Stimulated activated CD4-positive, alpha-beta T cell treated with anti-CD3 and anti-CD28 coated beads, Interleukin-4, amount 100 ng/mL, for 48 hours (primary cell): ENCODE measurements around the gene IDH3A.
"Not testable (repeated sequence)": the region's sequence is repeated elsewhere in the genome, so short reads cannot be mapped to it uniquely, and the experiment has no call there.

ENCODE experiments used
- DNase-seq, 2 donors: peaks; one replicate each; pipeline ENCODE4 v3.0.0-alpha.2; 2020; ENCODE audit warnings: low read depth in 2 of 2

IDH3A gene

GRCh38 chr15:78129077-78129750, 19.9 kb upstream of the IDH3A start:
- DNase-seq = no peak

- DNase-seq = no peak
Measured at GRCh38 chr15:78129751-78130287, 19.3 kb upstream of the IDH3A start.

GRCh38 chr15:78130466-78131294, 18.5 kb upstream of the IDH3A start:
- no peak for DNase-seq

GRCh38 chr15:78131295-78132061, 17.7 kb upstream of the IDH3A start, which contains the start of gene CIB2:
Gene CIB2, minus strand, starts transcription at chr15:78131445. Its CDS starts 230 bp downstream, at chr15:78131215.
- peak; percentile 65 to 68 for DNase-seq

- DNase-seq = no peak
Measured at GRCh38 chr15:78133801-78134200, 15.4 kb upstream of the IDH3A start.

- no peak for DNase-seq
Measured at GRCh38 chr15:78139578-78139977, 9.6 kb upstream of the IDH3A start.

- no peak for DNase-seq
Measured at GRCh38 chr15:78140292-78140691, 8.9 kb upstream of the IDH3A start.

- no peak for DNase-seq
Measured at GRCh38 chr15:78142332-78142731, 6.8 kb upstream of the IDH3A start.

- no peak for DNase-seq
Measured at GRCh38 chr15:78146425-78147154, 2.6 kb upstream of the IDH3A start.

- no peak for DNase-seq
Measured at GRCh38 chr15:78147566-78147965, 1.6 kb upstream of the IDH3A start.

- DNase-seq = no peak
Measured at GRCh38 chr15:78148392-78149067, 632 bp upstream of the IDH3A start.

GRCh38 chr15:78149805-78150751, 916 bp downstream of the IDH3A start:
- DNase-seq = no peak

- not testable (repeated sequence) for DNase-seq
Measured at GRCh38 chr15:78151075-78151474, 1.9 kb downstream of the IDH3A start.

GRCh38 chr15:78154955-78155354, 5.8 kb downstream of the IDH3A start:
- DNase-seq = no peak

GRCh38 chr15:78155355-78155939, 6.3 kb downstream of the IDH3A start:
- no peak for DNase-seq

GRCh38 chr15:78156653-78157052, 7.5 kb downstream of the IDH3A start:
- DNase-seq = no peak

GRCh38 chr15:78157203-78157602, 8.0 kb downstream of the IDH3A start:
- DNase-seq = no peak

GRCh38 chr15:78159395-78159794, 10.2 kb downstream of the IDH3A start:
- no peak for DNase-seq

GRCh38 chr15:78162038-78162437, 12.9 kb downstream of the IDH3A start:
- peak in 1 of 2 donors; percentile 18 for DNase-seq
